GF-D8 (cell line): ENCODE data around the gene R3HDM1.
"Not testable (repeated sequence)": the region's sequence is repeated elsewhere in the genome, so short reads cannot be mapped to it uniquely, and the experiment has no call there.

Experiments
- DNase-seq: peaks from one replicate; lab custom pipeline; 2025; lab: John Stamatoyannopoulos, UW

The R3HDM1 gene

DNA sequence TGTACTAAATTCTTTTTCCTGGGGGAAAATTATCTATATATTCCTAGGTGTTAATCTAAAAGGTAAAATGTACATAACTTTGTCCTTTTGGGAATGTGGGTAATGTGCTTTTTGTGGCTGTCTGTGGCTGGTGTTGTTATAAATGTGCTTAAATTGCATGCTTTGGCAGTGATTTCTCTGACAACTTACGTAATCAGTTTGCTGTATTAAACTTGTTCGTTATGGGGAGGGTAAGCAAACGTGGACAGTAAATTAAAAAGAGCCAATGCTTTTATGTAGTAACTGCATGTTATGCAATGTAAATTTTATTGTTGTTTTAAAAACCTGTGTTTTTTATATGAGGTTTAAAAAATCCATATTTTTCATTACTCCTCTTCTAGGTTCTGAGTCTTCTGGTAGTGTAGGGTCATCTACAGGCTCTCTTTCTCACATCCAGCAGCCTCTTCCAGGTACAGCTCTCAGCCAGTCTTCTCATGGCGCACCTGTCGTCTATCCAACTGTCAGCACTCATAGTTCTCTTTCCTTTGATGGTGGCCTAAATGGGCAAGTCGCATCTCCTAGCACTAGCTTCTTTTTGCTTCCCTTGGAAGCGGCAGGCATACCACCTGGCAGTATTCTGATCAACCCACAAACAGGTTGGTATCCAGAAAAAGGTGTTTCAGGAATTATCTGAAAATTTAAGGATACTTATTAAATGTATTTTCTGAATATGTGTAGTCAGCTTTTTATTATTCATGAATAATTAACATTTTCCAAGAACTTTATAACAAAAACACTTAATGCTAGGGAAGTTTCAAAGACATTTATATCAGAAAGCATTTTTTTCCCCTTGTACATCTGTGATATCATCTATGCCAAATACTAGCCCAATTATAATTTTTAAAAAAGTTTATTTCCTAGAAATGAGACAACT lies 110.1 kb downstream of the R3HDM1 start:
- DNase-seq, result no peak

DNA sequence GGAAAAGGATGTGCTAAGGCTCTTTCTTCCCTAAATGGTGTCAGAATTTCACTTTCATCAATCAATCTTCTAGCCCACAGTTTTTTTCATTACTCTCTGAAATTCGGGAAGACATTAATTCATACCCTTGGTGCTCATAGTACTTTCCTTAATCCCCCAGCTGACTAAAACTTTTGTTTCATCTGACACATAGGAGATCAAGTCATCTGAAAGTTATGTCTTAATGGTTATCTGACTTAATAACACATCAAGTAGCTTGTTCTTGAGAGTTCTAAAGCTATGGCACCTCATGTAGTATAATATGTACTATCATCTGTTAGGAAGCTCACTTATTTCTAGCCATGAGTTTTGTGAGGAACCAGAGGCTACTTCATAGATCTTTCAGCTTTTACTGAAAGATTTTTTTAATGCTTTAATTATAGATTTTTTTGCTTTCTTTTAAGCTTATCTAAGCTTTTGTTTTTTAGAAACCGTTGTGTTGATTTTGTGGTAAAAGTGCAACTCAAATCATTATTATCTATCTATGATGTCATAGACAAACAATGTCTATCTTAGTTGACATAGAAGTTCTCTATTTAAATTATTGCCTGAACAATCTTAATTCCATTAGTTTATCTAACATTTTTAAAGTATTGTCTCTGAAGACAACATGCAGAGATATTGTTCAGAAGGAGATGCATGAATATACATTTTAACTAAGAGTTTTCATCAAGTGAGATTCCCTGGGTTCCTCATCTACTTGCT lies 116.7 kb downstream of the R3HDM1 start:
- DNase-seq, result no peak

DNA sequence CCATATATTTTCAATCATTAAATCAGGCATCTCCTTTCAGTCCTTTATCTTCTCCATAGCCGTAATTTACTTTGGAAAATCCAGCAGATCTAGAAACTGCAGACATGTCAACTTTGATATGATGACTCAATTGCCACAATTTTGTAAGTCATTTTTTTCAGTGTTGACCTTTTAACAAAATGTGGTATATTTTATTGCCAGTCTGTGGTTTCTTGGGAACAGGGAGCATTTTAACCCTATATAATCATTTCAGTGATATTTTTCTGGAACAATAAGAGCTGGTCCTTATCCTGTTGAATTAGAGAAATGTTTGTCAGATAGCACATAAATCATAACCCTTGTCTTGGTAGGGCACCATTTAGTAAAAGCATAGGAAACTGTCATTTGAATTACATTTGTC lies 119.4 kb downstream of the R3HDM1 start:
- no peak for DNase-seq

DNA sequence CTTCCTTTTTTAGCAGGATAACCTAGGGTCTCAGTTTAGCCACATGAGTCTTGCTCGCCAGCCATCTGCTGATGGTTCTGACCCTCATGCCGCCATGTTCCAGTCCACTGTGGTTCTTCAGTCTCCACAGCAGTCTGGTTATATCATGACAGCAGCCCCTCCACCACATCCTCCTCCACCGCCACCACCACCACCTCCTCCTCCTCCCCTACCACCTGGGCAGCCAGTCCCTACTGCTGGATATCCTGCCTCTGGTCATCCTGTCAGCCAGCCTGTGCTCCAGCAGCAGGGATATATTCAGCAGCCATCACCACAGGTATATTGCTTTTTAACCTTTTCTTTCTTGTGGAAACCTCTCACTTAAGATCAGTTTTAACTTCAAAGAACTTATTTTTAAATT lies 120.4 kb downstream of the R3HDM1 start:
- DNase-seq, result no peak

DNA sequence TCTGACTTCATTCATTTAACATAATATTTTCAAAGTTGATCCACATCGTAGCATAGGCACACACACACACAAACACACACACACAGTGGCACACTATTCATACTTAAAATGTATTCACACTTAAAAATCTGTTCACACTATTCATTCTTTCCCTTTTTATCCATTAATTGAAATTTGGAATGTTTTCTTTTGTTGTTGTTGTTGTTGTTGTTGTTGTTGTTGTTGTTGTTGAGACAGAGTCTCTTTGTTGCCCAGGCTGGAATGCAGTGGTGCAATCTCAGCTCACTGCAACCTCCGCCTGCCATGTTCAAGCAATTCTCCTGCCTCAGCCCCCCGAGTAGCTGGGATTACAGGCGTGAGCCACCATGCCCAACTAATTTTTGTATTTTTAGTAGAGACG lies 123.0 kb downstream of the R3HDM1 start:
- not testable (repeated sequence) for DNase-seq

DNA sequence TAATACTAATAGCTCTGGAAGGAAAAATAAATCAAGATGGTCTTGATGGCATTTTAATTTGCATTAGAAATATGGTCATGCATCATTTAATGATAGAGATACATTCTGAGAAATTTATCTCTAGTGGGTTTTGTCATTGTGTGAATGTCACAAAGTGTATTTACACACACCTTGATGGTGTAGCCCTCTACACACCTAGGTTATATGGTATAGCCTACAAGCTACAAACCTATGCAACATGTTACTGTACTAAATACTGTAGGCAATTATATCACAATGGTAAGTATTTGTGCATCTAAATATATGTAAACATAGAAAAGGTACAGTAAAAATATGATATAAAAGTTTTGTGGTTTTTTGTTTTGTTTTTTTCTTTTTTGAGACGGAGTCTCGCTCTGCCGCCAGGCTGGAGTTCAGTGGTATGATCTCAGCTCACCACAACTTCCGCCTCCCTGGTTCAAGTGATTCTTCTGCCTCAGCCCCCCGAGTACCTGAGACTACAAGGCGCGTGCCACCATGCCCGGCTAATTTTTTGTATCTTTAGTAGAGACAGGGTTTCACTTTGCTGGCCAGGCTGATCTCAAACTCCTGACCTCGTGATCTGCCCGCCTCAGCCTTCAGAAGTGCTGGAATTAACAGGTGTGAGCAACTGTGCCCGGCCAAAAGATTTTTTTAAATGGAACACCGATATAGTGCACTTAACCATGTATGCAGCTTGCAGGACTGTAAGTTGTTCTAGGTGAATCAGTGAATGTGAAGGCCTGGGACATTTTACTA lies 126.7 kb downstream of the R3HDM1 start:
- no peak for DNase-seq

DNA sequence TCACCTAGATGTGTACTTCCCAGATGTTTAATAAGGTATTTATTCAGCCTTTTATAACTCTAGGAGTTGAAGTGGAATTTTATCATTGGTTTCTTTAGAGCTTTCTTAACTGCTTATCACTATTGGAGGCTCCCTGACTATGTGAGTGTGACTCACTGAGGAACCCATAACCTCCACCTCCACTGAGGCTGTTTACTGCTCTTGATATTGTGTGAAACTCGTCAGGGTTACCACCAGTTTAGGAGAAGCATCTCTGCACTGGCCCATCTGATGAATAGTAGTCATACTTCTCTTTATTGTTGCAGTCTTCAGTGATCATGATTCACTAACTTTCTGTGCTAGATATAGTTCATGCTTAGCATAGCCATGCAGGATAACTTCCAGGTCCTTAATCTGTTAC lies 130.8 kb downstream of the R3HDM1 start:
- no peak for DNase-seq

DNA sequence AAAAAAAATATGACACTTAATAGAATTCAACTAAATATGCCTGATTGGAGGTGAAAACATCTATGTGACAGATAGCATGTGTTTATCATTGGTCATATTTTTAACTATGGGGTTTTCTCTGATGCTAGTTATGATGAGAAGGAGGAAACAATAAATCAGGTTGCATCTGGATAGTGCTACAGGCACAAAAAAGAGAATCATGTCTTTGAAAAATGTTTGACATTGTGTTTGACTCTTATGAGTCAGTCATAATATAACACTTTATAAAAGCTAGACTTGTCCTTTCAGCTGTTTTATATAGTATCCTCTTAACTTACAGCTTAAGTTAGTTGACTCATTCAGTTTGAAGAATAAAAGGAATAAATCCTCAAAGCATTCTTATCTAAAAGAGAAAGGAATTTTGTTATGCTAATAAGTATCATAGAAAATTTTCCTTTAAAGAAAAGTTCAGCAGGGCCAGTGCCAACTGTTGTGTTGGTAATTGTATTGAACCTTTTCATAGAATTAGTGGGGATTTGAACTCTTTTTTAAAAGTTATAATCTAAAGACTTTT lies 131.9 kb downstream of the R3HDM1 start:
- no peak for DNase-seq

DNA sequence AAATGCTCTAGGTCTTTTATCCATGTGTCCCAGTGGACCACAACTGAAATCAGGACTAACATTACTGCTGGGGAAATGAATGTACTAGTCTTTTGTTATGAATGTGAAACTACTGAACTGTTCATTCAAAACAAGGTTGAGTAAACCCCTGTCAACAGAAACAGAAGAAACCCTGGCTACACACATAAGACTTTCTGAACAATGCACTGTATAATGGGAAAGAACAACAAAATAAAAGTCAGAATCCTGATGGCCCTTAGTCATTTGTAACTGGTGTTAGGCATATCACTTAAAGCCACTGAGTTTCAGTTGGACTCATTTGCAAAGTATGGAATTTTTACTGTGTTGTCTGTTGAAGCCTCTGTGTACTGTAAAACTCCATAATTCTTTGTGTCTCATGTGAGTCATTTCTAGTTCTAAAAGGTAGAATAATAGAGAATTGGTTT lies 133.4 kb downstream of the R3HDM1 start:
- no peak for DNase-seq

DNA sequence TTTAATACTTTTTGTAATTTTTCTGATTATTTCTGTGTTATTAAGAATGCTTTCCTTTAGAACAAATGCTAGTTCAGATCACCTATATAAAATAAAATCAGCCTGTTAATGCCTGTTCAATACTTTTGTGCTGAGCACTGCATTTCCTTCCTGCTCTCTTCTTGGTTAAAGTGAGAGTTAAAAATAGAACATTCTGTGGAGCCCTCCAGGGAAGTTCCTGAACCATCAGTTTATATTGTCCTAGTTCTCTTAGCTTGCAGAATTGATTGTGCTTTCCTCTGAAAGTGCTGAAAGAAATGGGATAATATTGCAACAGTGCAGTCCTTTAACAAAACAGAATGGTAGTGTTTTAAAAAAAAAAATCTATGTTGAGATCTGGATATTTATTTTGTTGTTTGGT lies 135.8 kb downstream of the R3HDM1 start:
- DNase-seq, result no peak

DNA sequence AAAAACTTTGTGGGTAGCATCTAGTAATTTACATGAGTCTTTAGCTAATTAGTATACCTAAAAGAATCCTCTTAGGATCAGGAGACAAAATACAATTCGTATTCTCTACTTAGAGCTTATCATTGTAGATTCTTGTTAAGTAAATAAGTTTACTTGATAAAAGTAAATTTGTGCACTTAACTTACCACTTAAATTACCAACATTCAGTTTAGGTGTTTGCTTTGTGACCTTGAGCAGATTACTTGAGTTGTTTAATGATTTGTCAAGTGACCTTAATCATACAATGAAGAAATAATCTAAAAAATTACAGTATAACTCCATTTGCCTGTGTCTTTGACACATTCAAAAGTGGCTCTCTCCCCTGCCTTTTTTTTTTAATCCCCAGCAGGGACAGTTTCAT lies 143.2 kb downstream of the R3HDM1 start:
- no peak for DNase-seq

DNA sequence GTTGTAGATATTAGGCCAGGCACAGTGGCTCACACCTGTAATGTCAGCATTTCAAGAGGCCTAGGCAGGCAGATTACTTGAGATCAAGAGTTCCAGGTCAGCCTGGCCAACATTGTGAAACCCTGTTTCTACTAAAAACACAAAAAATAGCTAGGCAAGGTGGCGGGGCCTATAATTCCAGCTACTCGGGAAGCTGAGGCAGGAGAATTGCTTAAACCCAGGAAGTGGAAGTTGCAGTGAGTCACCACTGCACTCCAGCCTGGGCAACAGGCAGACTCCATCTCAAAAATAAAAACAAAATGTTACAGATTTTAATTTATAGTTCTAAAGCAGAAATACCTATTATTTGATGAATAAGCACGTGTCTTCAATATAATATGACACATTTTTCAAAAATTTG lies 144.7 kb downstream of the R3HDM1 start:
- no peak for DNase-seq

DNA sequence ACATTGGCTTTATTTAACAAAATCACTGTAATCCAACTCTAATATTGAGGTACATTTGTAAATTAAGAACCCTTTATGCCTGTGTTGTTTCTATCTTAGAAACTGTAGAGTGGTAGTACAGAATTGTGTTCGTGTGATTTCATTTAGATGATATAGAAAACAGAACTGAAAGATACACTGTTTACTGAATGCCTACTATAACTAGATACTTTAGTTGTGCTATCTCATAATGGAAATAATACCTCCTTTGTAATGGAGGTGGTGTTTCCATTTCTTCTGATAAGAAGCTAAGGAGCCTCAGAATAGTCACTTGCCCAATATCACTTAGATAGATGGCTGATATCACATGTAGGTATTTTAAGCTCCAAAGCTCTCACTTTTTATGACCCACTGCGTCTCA lies 147.8 kb downstream of the R3HDM1 start:
- DNase-seq, result no peak

DNA sequence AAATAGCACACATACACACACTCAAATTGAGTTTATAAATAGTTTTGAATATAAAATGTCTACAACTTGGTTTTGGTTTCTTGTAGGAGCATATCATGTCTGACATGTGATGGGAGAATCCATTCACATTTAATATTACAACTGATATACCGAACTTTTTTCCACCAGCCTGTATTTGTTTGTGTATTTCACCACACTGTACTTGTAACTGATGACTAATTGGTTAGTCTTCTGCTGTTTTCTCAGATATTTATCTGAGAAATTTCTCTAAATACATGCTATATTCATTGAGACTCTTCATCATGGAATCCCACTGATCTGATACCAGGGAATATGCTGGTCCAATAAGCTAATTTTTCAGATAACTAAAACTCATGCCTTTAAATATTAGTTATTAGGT lies 154.1 kb downstream of the R3HDM1 start:
- DNase-seq, result no peak

DNA sequence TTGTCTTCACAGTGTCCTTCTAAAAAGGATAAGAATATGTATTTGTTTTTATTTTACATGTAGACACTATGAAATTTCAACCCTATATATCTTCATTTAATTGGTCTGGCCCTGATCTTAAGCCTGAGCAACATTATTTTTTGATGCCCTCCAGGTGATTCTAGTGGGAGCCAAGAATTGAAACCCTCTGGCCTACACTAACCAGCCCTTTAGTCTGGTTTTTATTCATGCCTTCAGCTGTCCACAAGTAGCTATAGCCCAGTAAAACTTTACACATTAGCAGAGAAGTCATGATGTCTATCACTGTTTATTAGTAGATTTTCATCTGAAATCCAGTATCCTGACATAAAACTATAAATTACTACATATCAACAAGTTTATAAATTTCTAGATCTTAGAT lies 157.7 kb downstream of the R3HDM1 start:
- DNase-seq, result no peak

DNA sequence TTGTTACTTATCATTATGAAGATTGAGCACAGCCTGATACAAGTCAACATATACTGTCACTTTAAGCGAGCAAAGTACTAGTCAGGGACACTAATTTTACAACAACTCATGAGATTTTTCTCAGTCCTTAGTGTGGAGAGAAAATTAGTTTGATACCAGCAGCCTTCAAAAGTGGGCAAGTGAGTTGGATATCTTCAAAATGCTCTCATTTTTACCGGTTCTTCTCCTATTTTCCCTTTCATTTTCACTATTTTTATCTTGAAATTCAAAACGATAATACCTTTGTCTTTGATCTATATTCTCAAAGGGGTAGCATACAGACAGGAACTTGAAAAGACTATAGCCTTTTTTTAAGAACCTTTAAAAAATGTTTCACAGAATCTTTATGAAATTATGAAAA lies 158.4 kb downstream of the R3HDM1 start:
- no peak for DNase-seq

DNA sequence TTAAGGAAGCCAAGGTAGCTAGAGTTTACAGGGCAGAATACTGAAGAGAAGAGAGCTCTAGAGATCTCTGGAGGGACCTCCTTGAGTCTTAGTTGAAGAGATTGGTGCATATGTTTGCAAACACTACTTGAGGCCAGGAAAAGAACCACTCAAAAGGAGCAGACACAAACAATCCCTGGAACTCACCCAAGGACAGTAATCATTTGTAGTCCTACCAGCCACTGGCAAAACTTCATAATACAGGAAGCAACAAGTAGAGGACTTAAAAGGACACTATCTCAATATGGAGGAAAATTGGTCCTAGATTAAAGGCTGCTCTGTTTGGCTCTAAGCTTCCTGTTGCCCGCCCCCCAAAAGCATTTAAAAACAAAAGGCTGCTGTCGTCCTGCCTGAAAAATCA lies 163.4 kb downstream of the R3HDM1 start:
- no peak for DNase-seq

DNA sequence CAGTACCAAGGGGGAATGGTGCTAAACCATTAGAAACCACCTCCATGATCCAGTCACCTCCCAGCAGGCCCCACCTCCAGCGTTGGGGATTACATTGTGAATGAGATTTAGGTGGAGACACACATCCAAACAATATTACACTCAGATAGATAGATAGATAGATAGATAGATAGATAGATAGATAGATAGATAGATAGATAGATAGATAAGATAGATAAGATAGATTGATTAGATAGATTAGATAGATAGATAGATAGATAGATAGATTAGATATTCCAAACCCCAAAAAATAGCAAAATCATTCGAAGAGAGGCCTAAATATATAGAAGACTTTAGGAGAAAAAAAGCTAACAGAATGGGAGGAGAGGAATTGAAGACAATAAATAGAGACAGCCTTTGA lies 167.6 kb downstream of the R3HDM1 start:
- no peak for DNase-seq

DNA sequence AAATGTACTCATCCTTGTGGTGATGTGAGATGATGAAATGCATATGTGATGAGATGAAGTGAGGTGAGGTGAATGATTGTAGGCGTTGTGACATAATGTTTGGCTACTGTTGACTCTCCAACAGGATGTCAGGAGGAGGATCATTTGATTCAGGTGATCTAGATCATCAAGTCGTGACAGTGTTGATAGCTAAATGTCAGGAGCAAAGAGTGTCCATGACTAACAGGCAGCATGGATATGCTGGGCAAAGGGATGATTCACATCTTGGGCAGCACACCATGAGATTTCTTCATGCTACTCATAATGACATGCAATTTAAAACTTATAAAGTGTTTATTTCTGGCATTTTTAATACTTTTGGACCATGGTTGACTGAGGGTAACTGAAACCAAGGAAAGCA lies 170.2 kb downstream of the R3HDM1 start:
- no peak for DNase-seq

DNA sequence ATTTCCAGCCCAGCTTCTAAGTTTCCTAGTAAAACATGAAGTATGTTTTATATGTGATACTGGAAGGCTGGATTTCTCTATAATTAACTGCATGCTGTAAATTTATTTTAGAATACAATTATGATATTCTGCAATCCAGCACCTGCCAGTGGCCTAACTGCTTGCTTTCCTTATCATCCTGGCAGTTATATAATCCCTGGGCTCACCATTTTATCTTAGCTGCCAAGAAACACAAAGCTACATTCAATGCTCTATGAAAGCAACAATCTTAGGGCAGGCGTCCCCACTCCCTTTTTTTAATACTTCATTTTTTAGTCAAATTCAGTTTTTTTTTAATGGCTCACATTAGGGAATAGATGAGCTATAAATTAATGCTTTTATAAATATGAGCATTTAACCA lies 172.0 kb downstream of the R3HDM1 start:
- no peak for DNase-seq

DNA sequence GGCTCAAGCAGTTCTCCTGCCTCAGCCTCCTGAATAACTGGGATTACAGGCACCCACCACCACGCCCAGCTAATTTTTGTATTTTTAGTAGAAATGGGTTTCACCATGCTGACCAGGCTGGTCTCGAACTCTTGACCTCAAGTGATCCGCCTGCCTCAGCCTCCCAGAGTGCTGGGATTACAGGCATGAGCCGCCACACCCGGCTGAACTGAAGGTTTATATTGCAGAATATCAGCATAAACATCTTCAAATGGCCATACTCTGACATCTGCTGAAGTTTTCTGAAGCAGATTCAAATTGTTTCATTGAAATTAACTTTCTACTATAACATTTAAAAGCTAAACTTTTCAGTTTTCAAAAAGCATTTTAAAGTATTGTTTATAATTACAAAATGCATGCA lies 172.8 kb downstream of the R3HDM1 start:
- DNase-seq, result not testable (repeated sequence)

DNA sequence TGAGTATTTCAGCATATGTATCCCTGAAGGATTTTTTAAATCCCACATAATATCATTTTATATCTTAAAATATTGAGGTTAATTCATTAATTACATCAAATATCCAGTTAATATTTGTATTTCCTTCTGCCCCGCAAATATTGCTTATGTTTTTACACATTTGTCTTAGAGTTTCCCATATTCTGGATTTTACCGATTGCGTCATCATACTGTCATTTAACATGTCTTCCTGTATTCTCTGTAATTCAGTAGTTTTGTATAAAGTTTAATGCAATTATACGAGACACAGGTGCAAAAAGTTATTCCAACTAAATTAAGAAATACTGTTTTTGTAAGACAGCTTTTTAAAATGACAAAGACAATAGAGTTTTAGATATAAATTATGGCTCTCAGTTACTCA lies 176.9 kb downstream of the R3HDM1 start:
- DNase-seq, result no peak
